ENCODE results near the gene KANSL1.

KANSL1 gene

GRCh38 chr17:45983614-45984310 is 209.5 kb downstream of the KANSL1 start:
- no peak overlapping the region for H3K4me3 ChIP-seq (ENCODE audit: low read length)
- no peak for TF ChIP-seq ZNF274 (IDR thresholded peaks at IDR 0.05; ENCODE audit: low read depth, low read length)

GRCh38 chr17:45982791-45983613 is 210.2 kb downstream of the KANSL1 start:
- H3K4me3 ChIP-seq (ENCODE audit: low read length) = no peak overlapping the region
- no peak for TF ChIP-seq ZNF274 (IDR thresholded peaks at IDR 0.05; ENCODE audit: low read depth, low read length)

GRCh38 chr17:45981306-45981705 is 211.9 kb downstream of the KANSL1 start:
- no peak overlapping the region for H3K4me3 ChIP-seq (ENCODE audit: low read length)
- TF ChIP-seq ZNF274 (IDR thresholded peaks at IDR 0.05; ENCODE audit: low read depth, low read length) = no peak

- no peak for TF ChIP-seq ZNF274 (IDR thresholded peaks at IDR 0.05; ENCODE audit: low read depth, low read length)
- H3K4me3 ChIP-seq (ENCODE audit: low read length) = no peak overlapping the region
These were observed 212.4 kb downstream of the KANSL1 start for GRCh38 chr17:45980855-45981254.

All from GM08714 (cell line).